A549 (cell line): Measurements from ENCODE around the gene QRICH1. TPM values are rescaled to one million over a fixed set of nuclear protein-coding genes. Genes with fewer than 3 reads are reported as not detected.

ENCODE experiments used
- ATAC-seq, 2 experiments: fragments of 200-7000 bp in 1 of 2; fragments of >200 bp in 1 of 2; cut with Nextera tagmentation in 1 of 2; cut with Tn5 transposase in 1 of 2; 3 replicates each; pipeline versions ENCODE4 v1.8.0 to v1.9.1; 2018 to 2020; ENCODE audit warnings: mild to moderate bottlenecking in 1 of 2, moderate library complexity in 1 of 2
- CTCF ChIA-PET: fragments of 300-600 bp; sonication (Branson Sonifier 250); formaldehyde crosslinking; extraction: SDS; loops from one replicate; lab custom pipeline; 2021; ENCODE audit warnings: antibody characterized with exemption, inconsistent platforms; lab: Yijun Ruan, JAX
- POLR2A ChIA-PET: fragments of 350-600 bp; formaldehyde crosslinking; extraction: SDS; loops from one replicate; lab custom pipeline; 2021; ENCODE audit warnings: antibody characterized with exemption, inconsistent platforms; lab: Yijun Ruan, JAX
- DNase-seq, 2 experiments: peaks; one replicate each; pipeline versions ENCODE4 v3.0.0 to v3.0.0-alpha.2; 2011 to 2016; ENCODE audit warnings: low read depth in 1 of 2, low spot score in 1 of 2
- FAIRE-seq: peaks from 2 replicates; lab custom pipeline; 2011; peaks lifted over from hg19 to GRCh38; lab: Jason Lieb, UNC
- H3K27ac ChIP-seq, 2 experiments: fragments of >200 bp; sonication (Bioruptor Twin); formaldehyde crosslinking; 3 replicates each; pipeline ENCODE4 v1.5.1; 2016 to 2017
- H3K4me1 ChIP-seq: fragments of >200 bp; sonication (Bioruptor Twin); formaldehyde crosslinking; 3 replicates; pipeline ENCODE4 v1.6.1; 2016
- H3K4me2 ChIP-seq: fragments of >200 bp; sonication (Bioruptor Twin); formaldehyde crosslinking; 3 replicates; pipeline ENCODE4 v1.6.1; 2016
- H3K4me3 ChIP-seq: fragments of >200 bp; sonication (Bioruptor Twin); formaldehyde crosslinking; 3 replicates; pipeline ENCODE4 v1.5.1; 2016
- H3K9me3 ChIP-seq: fragments of >200 bp; sonication (Bioruptor Twin); formaldehyde crosslinking; 3 replicates; pipeline ENCODE4 v1.6.1; 2016
- CBX8 ChIP-seq: fragments of 200-600 bp; sonication (generic); IDR thresholded peaks from 2 replicates; pipeline ENCODE4 v1.6.1; 2016
- CEBPB ChIP-seq, 2 experiments: fragments of >200 bp in 1 of 2; sonication (Bioruptor Twin) in 1 of 2; formaldehyde crosslinking in 1 of 2; IDR thresholded peaks; 2 replicates each; pipeline ENCODE4 v1.6.1; 2012 to 2016
- CHD2 ChIP-seq: fragments of 150-350 bp; IDR thresholded peaks from 2 replicates; pipeline ENCODE4 v1.6.1; 2014; ENCODE audit warnings: low read length; ENCODE audit not compliant: partially characterized antibody
- E2F6 ChIP-seq: IDR thresholded peaks from 2 replicates; pipeline ENCODE4 v1.6.1; 2012; ENCODE audit warnings: low read depth, borderline replicate concordance
- ELK1 ChIP-seq: fragments of 150-350 bp; IDR thresholded peaks from 2 replicates; pipeline ENCODE4 v1.6.1; 2014; ENCODE audit warnings: low read depth, mild to moderate bottlenecking, low read length
- ESRRA ChIP-seq: fragments of 150-350 bp; IDR thresholded peaks from 2 replicates; pipeline ENCODE4 v1.6.1; 2014; ENCODE audit warnings: mild to moderate bottlenecking, low read length, borderline replicate concordance
- FOSB ChIP-seq: fragments of 250-450 bp; sonication (Bioruptor Pico); IDR thresholded peaks from 2 replicates; pipeline ENCODE4 v1.5.0; 2020; ENCODE audit warnings: mild to moderate bottlenecking, moderate library complexity
- FOSL2 ChIP-seq, 2 experiments: fragments of 450-650 bp in 1 of 2; fragments of >200 bp in 1 of 2; sonication (Bioruptor Twin) in 1 of 2; formaldehyde crosslinking; IDR thresholded peaks; 2 replicates each; pipeline versions ENCODE4 v1.5.0 to v1.6.1; 2016 to 2020; ENCODE audit warnings: mild to moderate bottlenecking in 1 of 2, moderate library complexity in 1 of 2
- GATA3 ChIP-seq: IDR thresholded peaks from 2 replicates; pipeline ENCODE4 v1.6.1; 2012; ENCODE audit warnings: borderline replicate concordance
- HEYL ChIP-seq: fragments of 250-450 bp; sonication (Bioruptor Pico); IDR thresholded peaks from 2 replicates; pipeline ENCODE4 v1.8.0; 2021; ENCODE audit warnings: mild to moderate bottlenecking, moderate library complexity
- HOXA7 ChIP-seq: fragments of 250-450 bp; sonication (Bioruptor Pico); IDR thresholded peaks from 2 replicates; pipeline ENCODE4 v1.5.0; 2020; ENCODE audit warnings: mild to moderate bottlenecking, moderate library complexity
- JUN ChIP-seq, 2 experiments: fragments of >200 bp; sonication (Bioruptor Twin); formaldehyde crosslinking; IDR thresholded peaks; 2 replicates in 1 of 2; 3 replicates in 1 of 2; pipeline ENCODE4 v1.6.1; 2016 to 2017
- MYC ChIP-seq: IDR thresholded peaks from 2 replicates; pipeline ENCODE4 v1.6.1; 2012; ENCODE audit warnings: mild to moderate bottlenecking, inconsistent platforms, low read length, improper control_type of control experiment, borderline replicate concordance
- POLR2A ChIP-seq: IDR thresholded peaks from 2 replicates; pipeline ENCODE4 v1.6.1; 2012; ENCODE audit warnings: mild to moderate bottlenecking, low read length
- RAD21 ChIP-seq, 2 experiments: fragments of >200 bp in 1 of 2; sonication (Bioruptor Twin) in 1 of 2; formaldehyde crosslinking in 1 of 2; IDR thresholded peaks in 1 of 2; conservative IDR thresholded peaks in 1 of 2; 2 replicates in 1 of 2; 3 replicates in 1 of 2; pipeline ENCODE4 v1.6.1; 2012 to 2018; ENCODE audit warnings: inconsistent platforms in 1 of 2
- RARB ChIP-seq: fragments of 250-450 bp; sonication (Bioruptor Pico); IDR thresholded peaks from 2 replicates; pipeline ENCODE4 v1.8.0; 2021; ENCODE audit warnings: mild to moderate bottlenecking, moderate library complexity
- REST ChIP-seq: fragments of 200-600 bp; sonication (generic); IDR thresholded peaks from 2 replicates; pipeline ENCODE4 v1.6.1; 2016; ENCODE audit warnings: antibody characterized with exemption, mild to moderate bottlenecking, moderate library complexity
- RNF2 ChIP-seq: fragments of 200-600 bp; sonication (generic); IDR thresholded peaks from 2 replicates; pipeline ENCODE4 v1.6.1; 2016; ENCODE audit warnings: low read depth, mild to moderate bottlenecking, antibody characterized with exemption, moderate library complexity, borderline replicate concordance
- SMC3 ChIP-seq: fragments of >200 bp; sonication (Bioruptor Twin); formaldehyde crosslinking; IDR thresholded peaks from 3 replicates; pipeline ENCODE4 v1.6.1; 2018; ENCODE audit warnings: inconsistent platforms
- SREBF2 ChIP-seq: fragments of 450-650 bp; IDR thresholded peaks from 2 replicates; pipeline ENCODE4 v1.6.1; 2014; ENCODE audit warnings: mild to moderate bottlenecking, moderate library complexity
- TP53 ChIP-seq: fragments of 250-450 bp; sonication (Bioruptor Pico); IDR thresholded peaks from 2 replicates; pipeline ENCODE4 v1.5.0; 2021; ENCODE audit warnings: mild to moderate bottlenecking, moderate library complexity
- ZC3H11A ChIP-seq: fragments of 450-650 bp; IDR thresholded peaks from 2 replicates; pipeline ENCODE4 v1.6.1; 2014; ENCODE audit warnings: antibody characterized with exemption, mild to moderate bottlenecking
- ZFP36 ChIP-seq: fragments of 450-650 bp; IDR thresholded peaks from 2 replicates; pipeline ENCODE4 v1.6.1; 2014; ENCODE audit warnings: borderline replicate concordance; ENCODE audit not compliant: partially characterized antibody
- ZSCAN20 ChIP-seq: fragments of 250-450 bp; sonication (Bioruptor Pico); IDR thresholded peaks from 2 replicates; pipeline ENCODE4 v1.8.0; 2022; ENCODE audit warnings: mild to moderate bottlenecking, moderate library complexity
- WGBS: methylation state at CpG from one replicate; pipeline ENCODE4 v1.1.6; 2017; ENCODE audit errors: missing lambda C conversion rate; 5-methylcytosine and 5-hydroxymethylcytosine counted together
- polyA plus RNA-seq, 4 experiments: library from polyadenylated mRNA; depleted of rRNA in 3 of 4; stranded (reverse); fragments of >200 nt; fragmentation: RNase III in 1 of 4; extraction: RNeasy Plus Mini Kit Qiagen cat#74134 plus additional on column Dnase treatment in 1 of 4; gene quantifications; 2 replicates in 3 of 4; 3 replicates in 1 of 4; pipeline ENCODE4 v1.2.3, GENCODE V29; 2011 to 2017
- TF ChIP-seq, protein P1 (sequence below): IDR thresholded peaks from 2 replicates; pipeline ENCODE4 v1.6.1; 2012

The QRICH1 gene
- polyA plus RNA-seq, 2 of the 4 experiments (the other 2 are of a cell fraction), result 47.9 to 53.8 TPM

DNA sequence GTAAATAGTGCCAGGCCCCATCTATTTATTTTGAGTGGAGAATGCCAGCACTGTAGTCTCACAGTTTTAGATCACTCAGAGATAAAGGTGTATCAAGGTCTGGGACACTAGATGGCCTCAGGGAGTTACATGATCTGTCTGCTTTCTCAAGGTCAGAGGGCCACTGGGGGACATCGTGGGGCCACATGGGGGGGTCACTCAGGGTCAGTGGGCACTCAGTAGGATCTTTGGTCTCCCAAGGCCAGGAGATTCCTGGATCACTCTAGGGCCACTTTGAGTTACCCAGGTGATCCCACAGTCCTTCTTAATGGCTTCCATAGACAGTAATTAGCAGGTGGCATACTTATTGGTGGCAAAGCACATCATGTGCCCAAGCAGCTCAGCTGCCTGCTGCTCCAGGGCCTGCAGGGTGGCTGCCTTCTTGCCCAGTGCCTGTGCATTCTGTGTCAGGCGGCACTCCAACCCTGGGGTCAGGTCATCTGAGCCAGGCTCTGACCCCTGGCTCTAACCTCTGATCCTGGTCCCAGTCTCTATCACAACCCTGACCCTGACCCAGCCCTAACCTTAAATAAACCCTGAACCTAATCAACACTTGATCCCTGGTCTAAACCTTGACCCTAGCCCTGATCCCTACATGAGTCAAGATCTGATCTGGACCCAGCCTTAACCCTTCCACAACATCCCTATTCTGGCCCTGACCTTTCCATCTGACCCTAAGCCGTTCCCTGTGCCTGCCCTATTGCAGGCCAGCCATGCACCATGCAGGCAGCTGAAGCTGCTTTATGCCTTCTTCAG lies 40.8 kb upstream of the QRICH1 start:
- Histone ChIP-seq H3K4me1 (peaks cover 18% of the 10 kb centered on the region), H3K9me3 (no peaks in the 10 kb centered on the region), H3K27ac (peak overlapping the region; percentile 99 to 100), H3K4me3 (peak overlapping the region; percentile 80; the same call in 2 of the 3 replicates), H3K4me2 (peak overlapping the region; percentile 97)
- no peak for TF ChIP-seq CHD2
- TF ChIP-seq GATA3, result peak; percentile 32; the same call in 1 of the 2 replicates
- peak; percentile 13 to 19; a peak in 2 of 5 replicates for TF ChIP-seq RAD21 (conservative IDR thresholded peaks at IDR 0.05 in 1 of 2, IDR thresholded peaks at IDR 0.05 in 1 of 2)
- peak; percentile 84 for TF ChIP-seq ESRRA
- FAIRE-seq (no peak), DNase-seq (peak in 1 of 2 experiments; percentile 31), ATAC-seq (no peak)
- WGBS, result 61% methylated on average over 3 of the region's 3 CpGs
- ChIA-PET POLR2A (interaction anchor here (0.6 to 2.0 kb wide), 2 partner anchors 14 to 16 kb away, joined by 6 to 26 read pairs; partner anchors contain the start of gene USP19), CTCF (interaction anchor here (0.7 to 1.5 kb wide), 4 partner anchors 20 to 903 kb away, joined by 3 to 4 read pairs (median 3); no protein-coding TSS in a partner anchor)

DNA sequence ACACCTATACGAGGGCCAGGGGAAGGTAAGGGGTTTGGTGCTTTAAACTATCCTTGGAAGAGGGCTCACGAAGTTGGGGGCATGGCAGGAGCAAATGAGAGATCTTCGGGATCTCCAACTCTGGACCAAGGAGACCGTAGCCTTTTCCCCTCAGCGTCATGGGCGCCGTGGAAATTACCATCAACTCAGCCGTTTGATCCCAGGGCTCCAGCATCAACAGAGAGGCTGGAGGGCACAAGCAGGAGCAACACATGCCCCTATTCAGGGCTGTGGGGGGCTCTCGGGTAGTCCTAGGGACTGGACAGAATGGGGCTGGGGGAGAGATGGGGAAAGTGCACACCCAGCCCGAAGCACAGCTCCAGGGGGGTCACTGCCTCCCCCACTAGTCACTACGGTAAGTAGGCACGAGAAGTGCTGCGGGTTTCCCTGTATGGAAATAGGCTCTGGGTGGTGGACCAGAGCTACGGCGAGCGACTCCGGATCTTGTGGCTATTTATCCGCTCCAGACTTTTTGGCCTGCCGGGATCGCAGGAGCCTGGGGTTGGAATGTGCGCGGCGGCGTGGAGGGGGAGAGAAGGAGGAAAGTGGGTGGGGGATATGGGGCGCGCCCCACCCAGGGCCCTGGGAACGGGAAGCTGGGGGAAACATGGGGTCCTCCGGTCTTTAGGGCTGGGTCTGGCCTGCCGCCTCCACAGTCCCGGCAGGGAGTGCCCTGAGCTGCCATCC lies 39.5 kb upstream of the QRICH1 start:
- ATAC-seq (peak; percentile 81 to 91), FAIRE-seq (no peak), DNase-seq (peak; percentile 81 to 91)
- POLR2A ChIA-PET, result interaction anchor here (0.7 to 2.2 kb wide), 8 partner anchors 12 to 278 kb away, joined by 3 to 26 read pairs (median 4); partner anchors contain the start of genes IMPDH2, NDUFAF3, QRICH1 and RHOA
- 0% methylated on average over 12 of the region's 30 CpGs for WGBS
- Histone ChIP-seq H3K4me1 (peaks cover 18% of the 10 kb centered on the region), H3K4me2 (peak overlapping the region; percentile 97), H3K27ac (peak overlapping the region; percentile 99 to 100), H3K9me3 (no peaks in the 10 kb centered on the region), H3K4me3 (peak overlapping the region; percentile 80)
- CTCF ChIA-PET, result interaction anchor here (0.5 to 1.3 kb wide), 9 partner anchors 13 to 788 kb away, joined by 3 to 4 read pairs (median 3); partner anchors contain the start of gene USP19
- TF ChIP-seq CBX8 (no peak), TP53 (no peak), E2F6 (no peak), SMC3 (no peak), ELK1 (no peak), ZC3H11A (no peak), POLR2A (peak; percentile 36), SREBF2 (no peak), RARB (CRISPR knock-in tag) (no peak), RNF2 (no peak), HOXA7 (CRISPR knock-in tag) (no peak), FOSL2 (IDR thresholded peaks at IDR 0.05) (no peak), FOSL2 (CRISPR knock-in tag; IDR thresholded peaks at IDR 0.05) (no peak), REST (no peak), JUN (IDR thresholded peaks at IDR 0.05) (peak in 1 of 2 experiments; percentile 49; a peak in 2 of 5 replicates), CEBPB (IDR thresholded peaks at IDR 0.05) (no peak), ZSCAN20 (no peak), HEYL (CRISPR knock-in tag) (no peak), MYC (no peak), FOSB (CRISPR knock-in tag) (no peak), ZFP36 (no peak)
- TF ChIP-seq, protein P1, sequence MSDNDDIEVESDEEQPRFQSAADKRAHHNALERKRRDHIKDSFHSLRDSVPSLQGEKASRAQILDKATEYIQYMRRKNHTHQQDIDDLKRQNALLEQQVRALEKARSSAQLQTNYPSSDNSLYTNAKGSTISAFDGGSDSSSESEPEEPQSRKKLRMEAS, result 0 out of 2 replicates have a peak, but pooled peaks have one; percentile 51
